ENCODE measurements around the gene PDK1. TPM values are rescaled to one million over a fixed set of nuclear protein-coding genes. Genes with fewer than 3 reads are reported as not detected.

The PDK1 gene
- total and polyA plus RNA-seq, 4 donors: 2.9 to 20.9 (median 8.6) TPM

GRCh38 chr2:172612051-172612450 lies 56.2 kb downstream of the PDK1 start:
- ATAC-seq (ENCODE audit: insufficient read depth, low FRiP score) (no peak), DNase-seq (no peak)
- peaks cover 0 to 10% (median 0%) of the 10 kb centered on the region in 5 donors for H3K4me1 ChIP-seq (ENCODE audit: control insufficient read depth in 5 of 5, insufficient read depth in 5 of 5, low read length in 5 of 5)
- no peaks in the 10 kb centered on the region for H3K9me3 ChIP-seq (ENCODE audit: control insufficient read depth in 4 of 4, insufficient read depth in 3 of 4, low read length in 3 of 4)
- H3K27me3 ChIP-seq (ENCODE audit: control insufficient read depth in 3 of 3, insufficient read depth in 3 of 3, low read length in 2 of 3): no peaks in the 10 kb centered on the region
- no peak overlapping the region for H3K4me3 ChIP-seq
- TF ChIP-seq CTCF (IDR thresholded peaks at IDR 0.05; ENCODE audit: control extremely low read depth, extremely low read depth): no peak
- peaks cover 0 to 4% (median 0%) of the 10 kb centered on the region in 4 donors for H3K36me3 ChIP-seq (ENCODE audit: control insufficient read depth in 4 of 4, insufficient read depth in 4 of 4, low read length in 4 of 4)
- no peak overlapping the region for H3K9ac ChIP-seq (ENCODE audit: insufficient read depth in 1 of 2, low read length in 2 of 2)
- H3K27ac ChIP-seq (ENCODE audit: low read depth in 1 of 2, low read length in 1 of 2): no peak overlapping the region
- WGBS, 2 donors: 86 to 92% methylated on average over 4 of the region's 4 CpGs

GRCh38 chr2:172613040-172613439 lies 57.1 kb downstream of the PDK1 start:
- Histone ChIP-seq H3K36me3 (ENCODE audit: control insufficient read depth in 4 of 4, insufficient read depth in 4 of 4, low read length in 4 of 4) (no peaks in the 10 kb centered on the region), H3K4me3 (no peak overlapping the region), H3K9me3 (ENCODE audit: control insufficient read depth in 4 of 4, insufficient read depth in 3 of 4, low read length in 3 of 4) (no peaks in the 10 kb centered on the region), H3K9ac (ENCODE audit: insufficient read depth in 1 of 2, low read length in 2 of 2) (no peak overlapping the region), H3K4me1 (ENCODE audit: control insufficient read depth in 5 of 5, insufficient read depth in 5 of 5, low read length in 5 of 5) (peaks cover 0 to 10% (median 0%) of the 10 kb centered on the region in 5 donors), H3K27ac (ENCODE audit: low read depth in 1 of 2, low read length in 1 of 2) (no peak overlapping the region), H3K27me3 (ENCODE audit: control insufficient read depth in 3 of 3, insufficient read depth in 3 of 3, low read length in 2 of 3) (no peaks in the 10 kb centered on the region)
- 86 to 87% methylated on average over 4 of the region's 4 CpGs for WGBS, 2 donors
- ATAC-seq (ENCODE audit: insufficient read depth, low FRiP score) (no peak), DNase-seq (peak; percentile 43 to 68 (median 57))
- no peak for TF ChIP-seq CTCF (IDR thresholded peaks at IDR 0.05; ENCODE audit: control extremely low read depth, extremely low read depth)

- Histone ChIP-seq H3K27me3 (ENCODE audit: control insufficient read depth in 3 of 3, insufficient read depth in 3 of 3, low read length in 2 of 3) (no peaks in the 10 kb centered on the region), H3K27ac (ENCODE audit: low read depth in 1 of 2, low read length in 1 of 2) (no peak overlapping the region), H3K4me1 (ENCODE audit: control insufficient read depth in 5 of 5, insufficient read depth in 5 of 5, low read length in 5 of 5) (peaks cover 0 to 10% (median 0%) of the 10 kb centered on the region in 5 donors), H3K9me3 (ENCODE audit: control insufficient read depth in 4 of 4, insufficient read depth in 3 of 4, low read length in 3 of 4) (no peaks in the 10 kb centered on the region), H3K36me3 (ENCODE audit: control insufficient read depth in 4 of 4, insufficient read depth in 4 of 4, low read length in 4 of 4) (no peaks in the 10 kb centered on the region), H3K9ac (ENCODE audit: insufficient read depth in 1 of 2, low read length in 2 of 2) (no peak overlapping the region), H3K4me3 (no peak overlapping the region)
- WGBS, 2 donors: 94 to 100% methylated on average over 9 to 10 of the region's 10 CpGs
- no peak for TF ChIP-seq CTCF (IDR thresholded peaks at IDR 0.05; ENCODE audit: control extremely low read depth, extremely low read depth)
- no peak for DNase-seq
- ATAC-seq (ENCODE audit: insufficient read depth, low FRiP score): no peak
Measured at GRCh38 chr2:172613615-172614231, 57.8 kb downstream of the PDK1 start.

GRCh38 chr2:172614932-172615331 lies 59.0 kb downstream of the PDK1 start:
- no peaks in the 10 kb centered on the region for H3K36me3 ChIP-seq (ENCODE audit: control insufficient read depth in 4 of 4, insufficient read depth in 4 of 4, low read length in 4 of 4)
- peaks cover 0 to 10% (median 0%) of the 10 kb centered on the region in 5 donors for H3K4me1 ChIP-seq (ENCODE audit: control insufficient read depth in 5 of 5, insufficient read depth in 5 of 5, low read length in 5 of 5)
- DNase-seq (no peak), ATAC-seq (ENCODE audit: insufficient read depth, low FRiP score) (no peak)
- no peak overlapping the region for H3K4me3 ChIP-seq
- H3K9me3 ChIP-seq (ENCODE audit: control insufficient read depth in 4 of 4, insufficient read depth in 3 of 4, low read length in 3 of 4): no peaks in the 10 kb centered on the region
- TF ChIP-seq CTCF (IDR thresholded peaks at IDR 0.05; ENCODE audit: control extremely low read depth, extremely low read depth): no peak
- H3K27ac ChIP-seq (ENCODE audit: low read depth in 1 of 2, low read length in 1 of 2): no peak overlapping the region
- no peak overlapping the region for H3K9ac ChIP-seq (ENCODE audit: insufficient read depth in 1 of 2, low read length in 2 of 2)
- no peaks in the 10 kb centered on the region for H3K27me3 ChIP-seq (ENCODE audit: control insufficient read depth in 3 of 3, insufficient read depth in 3 of 3, low read length in 2 of 3)
- WGBS, 2 donors: 79 to 90% methylated on average over 6 of the region's 6 CpGs
